Activated CD4-positive, CD25-positive, alpha-beta regulatory T cell treated with anti-CD3 and anti-CD28 coated beads, Interleukin-2, amount 50 U/mL, for 24 hours (primary cell): ENCODE data around the gene MPRIP.

ENCODE experiments used
- ATAC-seq, 2 donors: fragments of 150-1000 bp; cut with Tn5 transposase; one replicate each; pipeline ENCODE4 v1.10.0; 2021; ENCODE audit warnings: mild to moderate bottlenecking in 1 of 2, moderate library complexity in 1 of 2

MPRIP gene

GRCh38 chr17:17111401-17112393 is 69.4 kb downstream of the MPRIP start:
- no peak for ATAC-seq

GRCh38 chr17:17112628-17113200 is 70.5 kb downstream of the MPRIP start:
- ATAC-seq, result no peak

DNA sequence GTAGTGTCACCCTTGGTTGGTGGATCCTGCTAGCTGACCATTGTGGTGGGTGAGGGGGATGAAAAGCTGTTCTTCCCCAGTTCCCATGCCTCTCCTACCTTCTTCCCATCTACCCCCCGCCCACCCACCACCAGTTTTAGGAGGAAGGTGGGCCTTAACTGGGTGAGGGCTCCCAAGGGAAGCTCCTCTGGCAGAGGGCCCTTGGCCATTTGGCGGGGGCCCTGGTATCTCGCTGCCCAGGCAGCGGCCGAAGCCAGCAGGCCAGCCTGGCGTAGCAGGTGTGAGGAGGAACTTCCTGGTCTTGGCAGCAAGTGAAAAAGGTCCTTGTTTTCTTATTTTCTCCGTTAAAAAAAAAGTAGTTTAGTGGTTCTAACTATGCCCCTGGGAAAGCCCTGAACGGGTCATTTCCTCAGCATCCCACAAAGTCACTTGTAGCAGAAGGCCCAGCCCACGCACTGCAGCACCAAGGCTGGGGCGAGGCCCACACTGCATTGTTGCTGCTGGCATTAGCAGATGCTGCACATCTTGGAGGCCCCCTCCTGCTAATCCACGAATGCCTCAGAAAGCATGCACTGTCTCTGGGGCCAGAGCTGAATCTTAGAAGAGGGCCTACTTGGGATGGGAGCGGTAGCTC is 72.5 kb downstream of the MPRIP start:
- ATAC-seq, result no peak

- no peak for ATAC-seq
Measured at GRCh38 chr17:17115620-17116019, 73.4 kb downstream of the MPRIP start.

- no peak for ATAC-seq
Measured at GRCh38 chr17:17116406-17116805, 74.1 kb downstream of the MPRIP start.

- no peak for ATAC-seq
Measured at GRCh38 chr17:17117923-17118322, 75.7 kb downstream of the MPRIP start.

GRCh38 chr17:17118399-17118798 is 76.1 kb downstream of the MPRIP start:
- no peak for ATAC-seq

DNA sequence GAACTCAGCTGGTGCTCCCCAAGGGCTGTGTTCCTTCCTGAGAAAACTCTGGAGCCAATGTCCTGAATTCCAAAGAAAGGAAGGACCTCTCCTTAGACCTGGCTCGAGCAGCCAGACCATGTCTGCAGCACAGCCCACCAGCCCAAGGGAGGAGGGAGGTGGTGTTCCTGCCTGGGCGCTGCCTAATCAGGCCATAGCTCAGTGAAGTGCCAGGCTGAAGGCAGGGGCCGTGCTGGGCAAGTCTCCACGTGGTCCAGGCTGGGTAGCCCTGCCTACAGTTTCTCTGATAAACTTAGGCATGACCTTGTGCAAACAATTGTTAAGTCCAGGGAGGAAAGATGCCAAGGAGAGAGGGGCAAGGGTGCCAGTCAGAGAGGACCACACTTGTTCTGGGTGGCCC is 76.8 kb downstream of the MPRIP start:
- peak in 1 of 2 donors; percentile 2 for ATAC-seq

DNA sequence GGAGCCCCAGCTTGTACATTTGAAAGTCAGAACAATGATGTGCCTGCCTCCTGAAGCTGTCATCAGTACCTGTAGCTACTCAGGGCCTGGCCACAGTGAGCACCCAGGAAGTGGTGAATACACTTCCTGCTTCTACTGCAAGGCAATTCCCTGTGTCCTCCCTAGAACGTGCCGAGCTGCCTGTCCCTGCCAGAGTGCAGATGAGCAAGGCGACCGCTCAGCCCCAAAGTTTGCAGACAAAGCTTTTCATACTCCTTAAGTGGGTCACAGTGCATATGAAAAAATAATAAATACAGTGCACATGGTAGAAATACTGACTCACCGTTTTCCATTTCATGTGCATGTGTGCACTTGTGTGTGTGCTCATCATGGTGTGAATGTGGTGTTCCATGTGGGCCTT is 77.3 kb downstream of the MPRIP start:
- ATAC-seq, result peak; percentile 92 to 95

- ATAC-seq, result no peak
Measured at GRCh38 chr17:17120294-17120693, 78.0 kb downstream of the MPRIP start.

GRCh38 chr17:17120701-17121100 is 78.4 kb downstream of the MPRIP start:
- ATAC-seq, result no peak

- ATAC-seq, result no peak
Measured at GRCh38 chr17:17121162-17121561, 78.9 kb downstream of the MPRIP start.

GRCh38 chr17:17122781-17123483 is 80.7 kb downstream of the MPRIP start:
- no peak for ATAC-seq

DNA sequence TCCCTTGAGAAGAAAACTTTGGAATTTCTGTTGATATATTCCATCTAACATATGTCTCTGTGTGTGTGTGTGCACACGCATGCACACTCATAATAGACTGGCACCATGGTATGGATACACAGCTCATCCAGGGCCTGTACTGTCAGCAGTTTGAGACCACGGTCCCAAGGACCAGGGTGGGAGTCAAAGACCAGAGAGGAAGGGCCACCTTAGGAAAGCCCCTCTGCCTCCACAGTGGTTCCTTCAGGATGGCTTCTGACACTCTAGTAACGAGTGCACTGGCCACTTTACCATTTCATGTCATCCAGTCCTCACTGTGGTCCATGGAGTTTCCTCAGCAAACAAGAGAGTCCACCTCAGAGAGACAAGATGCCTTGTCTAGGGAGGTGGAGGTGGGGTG is 82.1 kb downstream of the MPRIP start:
- no peak for ATAC-seq

- ATAC-seq, result peak in 1 of 2 donors; percentile 48
Measured at GRCh38 chr17:17125136-17126084, 83.2 kb downstream of the MPRIP start.

DNA sequence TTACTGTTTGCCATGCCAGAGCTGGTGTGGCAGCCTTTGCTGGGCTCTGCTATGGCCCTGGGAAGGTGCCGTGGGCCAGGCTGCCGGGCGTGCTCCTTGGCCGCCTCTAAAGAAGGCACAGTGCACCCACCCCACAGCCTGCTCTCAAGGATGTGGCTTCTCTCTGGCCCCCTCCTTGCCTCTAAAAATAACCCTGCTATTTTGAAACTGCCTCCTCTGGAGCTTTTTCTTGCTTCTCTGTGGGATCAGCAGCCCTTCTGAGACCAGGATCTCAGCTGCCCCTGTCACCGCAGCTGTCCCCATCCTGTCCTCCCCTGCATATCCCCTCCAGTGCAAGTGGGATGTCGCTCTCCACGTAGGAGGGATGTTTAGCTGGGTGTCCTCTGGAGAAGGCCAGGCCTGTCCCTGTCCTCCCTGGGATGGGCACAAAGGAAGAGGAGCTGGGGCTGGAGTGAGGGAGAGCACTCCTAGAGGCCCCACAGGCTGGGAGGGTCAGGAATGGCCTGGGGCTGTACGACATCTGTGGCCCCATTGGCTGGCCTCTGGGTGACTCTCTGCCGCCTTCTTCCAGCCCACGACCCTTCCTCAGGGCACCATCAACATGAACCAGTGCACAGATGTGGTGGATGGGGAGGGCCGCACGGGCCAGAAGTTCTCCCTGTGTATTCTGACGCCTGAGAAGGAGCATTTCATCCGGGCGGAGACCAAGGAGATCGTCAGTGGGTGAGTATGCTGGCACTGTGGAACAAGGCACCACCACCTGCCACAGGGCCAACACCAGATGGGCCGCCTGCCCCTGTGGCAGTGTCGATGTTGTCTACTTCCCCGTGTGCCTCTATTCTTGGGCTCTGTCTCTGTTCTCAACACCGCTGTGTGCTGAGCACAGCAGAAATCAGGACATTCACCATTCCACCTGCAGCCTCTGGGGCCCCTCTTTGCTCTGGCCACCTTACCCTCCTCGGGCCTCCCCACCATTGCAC is 84.2 kb downstream of the MPRIP start:
- ATAC-seq, result no peak

DNA sequence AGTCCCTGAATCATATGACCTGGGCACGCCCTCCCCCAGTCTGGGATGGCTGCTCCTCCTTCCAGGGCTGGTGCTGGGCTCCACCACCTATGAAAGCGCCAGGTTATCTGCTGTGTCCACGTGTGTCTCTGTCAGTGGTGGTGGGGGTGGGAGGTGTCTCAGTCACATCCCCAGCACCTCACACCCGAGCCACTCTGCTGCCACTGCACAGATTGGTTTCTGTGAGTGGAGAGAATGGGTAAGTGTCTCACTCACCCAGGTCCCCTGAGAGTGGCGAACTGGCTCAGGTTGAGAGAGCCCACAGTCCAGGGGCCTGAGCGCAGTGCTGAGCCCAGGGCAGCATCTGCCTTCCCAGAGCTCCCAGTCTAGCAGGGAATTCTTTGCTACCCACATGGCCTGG is 84.9 kb downstream of the MPRIP start:
- no peak for ATAC-seq

DNA sequence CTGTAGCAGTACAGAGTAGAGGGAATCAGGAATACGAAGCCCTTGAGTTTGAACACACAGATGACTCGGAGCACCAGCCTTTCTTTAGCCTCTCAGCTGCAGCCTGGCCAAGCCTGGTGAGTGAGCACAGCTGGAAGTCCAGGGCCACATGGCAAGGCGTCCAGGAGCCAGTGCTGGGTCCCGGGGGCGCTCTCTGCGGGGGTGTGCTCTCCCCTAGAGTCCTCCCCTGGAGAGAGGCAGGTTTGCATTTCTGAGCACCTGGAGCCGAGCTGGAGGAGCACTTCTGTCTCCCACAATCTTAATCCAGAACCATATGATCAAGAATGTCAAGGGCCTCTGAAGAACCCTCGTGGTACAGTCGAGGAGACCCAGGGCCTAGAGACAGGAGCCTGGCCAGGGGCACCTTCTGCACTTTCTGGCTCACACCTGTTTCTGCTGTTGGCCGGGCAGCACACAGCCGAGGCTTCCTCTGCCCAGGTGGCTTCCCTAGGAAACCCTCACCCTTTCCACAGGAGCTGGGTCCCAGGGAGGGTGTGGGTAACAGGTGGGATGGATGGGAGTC is 85.6 kb downstream of the MPRIP start:
- ATAC-seq, result no peak

- ATAC-seq, result no peak
Measured at GRCh38 chr17:17128476-17129075, 86.3 kb downstream of the MPRIP start.

GRCh38 chr17:17129466-17129865 is 87.2 kb downstream of the MPRIP start:
- ATAC-seq, result no peak
